ENCODE data around the gene PARP1.

DNA sequence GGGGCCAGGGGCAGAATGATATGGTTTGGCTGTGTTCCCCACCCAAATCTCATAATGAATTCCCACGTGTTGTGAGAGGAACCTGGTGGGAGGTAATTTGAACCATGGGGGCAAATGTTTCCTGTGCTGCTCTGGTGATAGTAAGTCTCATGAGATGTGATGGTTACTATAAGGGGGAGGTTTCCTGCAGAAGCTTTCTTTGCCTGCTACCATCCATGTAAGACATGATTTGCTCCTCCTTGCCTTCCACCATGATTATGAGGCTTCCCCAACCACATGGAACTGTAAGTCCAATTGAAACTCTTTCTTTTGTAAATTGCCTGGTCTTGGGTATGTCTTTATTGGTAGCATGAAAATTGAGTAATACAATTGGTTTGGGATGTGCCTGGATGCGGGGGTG lies 65.2 kb downstream of the PARP1 start:
- no peak for TF ChIP-seq MAX (IDR thresholded peaks at IDR 0.05)
- no peak for TF ChIP-seq POLR2A (IDR thresholded peaks at IDR 0.05; ENCODE audit: borderline replicate concordance, extremely low read depth, insufficient read depth, insufficient read length)

All from HCT116 (cell line).